ENCODE results near the gene RUNDC3A. TPM values are rescaled to one million over a fixed set of nuclear protein-coding genes. Genes with fewer than 3 reads are reported as not detected.

Gene RUNDC3A
- total and polyA plus RNA-seq, 2 of the 13 experiments (the other 11 are each of a cell fraction or from before 2014, with no cell fraction given): 0.25 TPM; not detected in 1

DNA sequence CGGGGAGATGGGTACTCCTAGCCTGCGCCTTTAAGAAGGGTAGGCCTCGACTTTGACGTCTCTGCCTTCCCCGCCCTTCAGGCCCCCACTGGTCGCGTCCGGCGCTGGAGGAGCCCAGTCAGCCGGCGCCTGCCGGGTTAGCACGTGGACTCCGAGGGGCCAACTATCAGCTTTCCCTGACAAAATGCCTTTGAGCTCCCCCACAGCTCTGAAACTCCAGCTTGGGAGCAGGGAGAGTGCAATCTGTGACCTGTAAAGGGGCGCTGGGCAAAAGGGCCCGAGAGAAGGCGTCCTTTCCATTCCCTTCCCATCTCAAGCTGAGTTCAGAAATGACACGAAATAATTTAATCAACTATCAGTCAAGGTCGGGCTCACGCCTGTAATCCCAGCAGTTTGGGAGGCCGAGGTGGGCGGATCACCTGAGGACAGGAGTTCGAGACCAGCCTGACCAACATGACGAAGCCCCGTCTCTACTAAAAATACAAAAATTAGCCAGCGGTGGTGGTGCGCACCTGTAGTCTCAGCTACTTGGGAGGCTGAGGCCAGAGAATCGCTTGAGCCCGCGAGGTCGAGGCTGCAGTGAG, 18.6 kb downstream of the RUNDC3A start (continued):
- no peak for TF ChIP-seq ZNF354B (CRISPR knock-in tag; IDR thresholded peaks at IDR 0.05)
- no peak; the same call in 1 of the 2 replicates for TF ChIP-seq ZNF777 (CRISPR knock-in tag; IDR thresholded peaks at IDR 0.05)
- TF ChIP-seq SP2 (CRISPR knock-in tag; IDR thresholded peaks at IDR 0.05): peak; percentile 57; the same call in 1 of the 2 replicates
- TF ChIP-seq ZNF644 (CRISPR knock-in tag; IDR thresholded peaks at IDR 0.05; ENCODE audit: low read depth): no peak
- TF ChIP-seq, protein P1, sequence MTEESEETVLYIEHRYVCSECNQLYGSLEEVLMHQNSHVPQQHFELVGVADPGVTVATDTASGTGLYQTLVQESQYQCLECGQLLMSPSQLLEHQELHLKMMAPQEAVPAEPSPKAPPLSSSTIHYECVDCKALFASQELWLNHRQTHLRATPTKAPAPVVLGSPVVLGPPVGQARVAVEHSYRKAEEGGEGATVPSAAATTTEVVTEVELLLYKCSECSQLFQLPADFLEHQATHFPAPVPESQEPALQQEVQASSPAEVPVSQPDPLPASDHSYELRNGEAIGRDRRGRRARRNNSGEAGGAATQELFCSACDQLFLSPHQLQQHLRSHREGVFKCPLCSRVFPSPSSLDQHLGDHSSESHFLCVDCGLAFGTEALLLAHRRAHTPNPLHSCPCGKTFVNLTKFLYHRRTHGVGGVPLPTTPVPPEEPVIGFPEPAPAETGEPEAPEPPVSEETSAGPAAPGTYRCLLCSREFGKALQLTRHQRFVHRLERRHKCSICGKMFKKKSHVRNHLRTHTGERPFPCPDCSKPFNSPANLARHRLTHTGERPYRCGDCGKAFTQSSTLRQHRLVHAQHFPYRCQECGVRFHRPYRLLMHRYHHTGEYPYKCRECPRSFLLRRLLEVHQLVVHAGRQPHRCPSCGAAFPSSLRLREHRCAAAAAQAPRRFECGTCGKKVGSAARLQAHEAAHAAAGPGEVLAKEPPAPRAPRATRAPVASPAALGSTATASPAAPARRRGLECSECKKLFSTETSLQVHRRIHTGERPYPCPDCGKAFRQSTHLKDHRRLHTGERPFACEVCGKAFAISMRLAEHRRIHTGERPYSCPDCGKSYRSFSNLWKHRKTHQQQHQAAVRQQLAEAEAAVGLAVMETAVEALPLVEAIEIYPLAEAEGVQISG (CRISPR knock-in tag; IDR thresholded peaks at IDR 0.05): no peak
- TF ChIP-seq, protein P2, sequence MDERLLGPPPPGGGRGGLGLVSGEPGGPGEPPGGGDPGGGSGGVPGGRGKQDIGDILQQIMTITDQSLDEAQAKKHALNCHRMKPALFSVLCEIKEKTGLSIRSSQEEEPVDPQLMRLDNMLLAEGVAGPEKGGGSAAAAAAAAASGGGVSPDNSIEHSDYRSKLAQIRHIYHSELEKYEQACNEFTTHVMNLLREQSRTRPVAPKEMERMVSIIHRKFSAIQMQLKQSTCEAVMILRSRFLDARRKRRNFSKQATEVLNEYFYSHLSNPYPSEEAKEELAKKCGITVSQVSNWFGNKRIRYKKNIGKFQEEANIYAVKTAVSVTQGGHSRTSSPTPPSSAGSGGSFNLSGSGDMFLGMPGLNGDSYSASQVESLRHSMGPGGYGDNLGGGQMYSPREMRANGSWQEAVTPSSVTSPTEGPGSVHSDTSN (CRISPR knock-in tag; IDR thresholded peaks at IDR 0.05): no peak
- TF ChIP-seq GFI1 (CRISPR knock-in tag; IDR thresholded peaks at IDR 0.05; ENCODE audit: borderline replicate concordance): 0 out of 2 replicates have a peak, but pooled peaks have one; percentile 36
- TF ChIP-seq SCMH1 (CRISPR knock-in tag; IDR thresholded peaks at IDR 0.05; ENCODE audit: borderline replicate concordance): no peak
- TF ChIP-seq ZNF841 (CRISPR knock-in tag; IDR thresholded peaks at IDR 0.05; ENCODE audit: borderline replicate concordance): no peak
- TF ChIP-seq, protein P3, sequence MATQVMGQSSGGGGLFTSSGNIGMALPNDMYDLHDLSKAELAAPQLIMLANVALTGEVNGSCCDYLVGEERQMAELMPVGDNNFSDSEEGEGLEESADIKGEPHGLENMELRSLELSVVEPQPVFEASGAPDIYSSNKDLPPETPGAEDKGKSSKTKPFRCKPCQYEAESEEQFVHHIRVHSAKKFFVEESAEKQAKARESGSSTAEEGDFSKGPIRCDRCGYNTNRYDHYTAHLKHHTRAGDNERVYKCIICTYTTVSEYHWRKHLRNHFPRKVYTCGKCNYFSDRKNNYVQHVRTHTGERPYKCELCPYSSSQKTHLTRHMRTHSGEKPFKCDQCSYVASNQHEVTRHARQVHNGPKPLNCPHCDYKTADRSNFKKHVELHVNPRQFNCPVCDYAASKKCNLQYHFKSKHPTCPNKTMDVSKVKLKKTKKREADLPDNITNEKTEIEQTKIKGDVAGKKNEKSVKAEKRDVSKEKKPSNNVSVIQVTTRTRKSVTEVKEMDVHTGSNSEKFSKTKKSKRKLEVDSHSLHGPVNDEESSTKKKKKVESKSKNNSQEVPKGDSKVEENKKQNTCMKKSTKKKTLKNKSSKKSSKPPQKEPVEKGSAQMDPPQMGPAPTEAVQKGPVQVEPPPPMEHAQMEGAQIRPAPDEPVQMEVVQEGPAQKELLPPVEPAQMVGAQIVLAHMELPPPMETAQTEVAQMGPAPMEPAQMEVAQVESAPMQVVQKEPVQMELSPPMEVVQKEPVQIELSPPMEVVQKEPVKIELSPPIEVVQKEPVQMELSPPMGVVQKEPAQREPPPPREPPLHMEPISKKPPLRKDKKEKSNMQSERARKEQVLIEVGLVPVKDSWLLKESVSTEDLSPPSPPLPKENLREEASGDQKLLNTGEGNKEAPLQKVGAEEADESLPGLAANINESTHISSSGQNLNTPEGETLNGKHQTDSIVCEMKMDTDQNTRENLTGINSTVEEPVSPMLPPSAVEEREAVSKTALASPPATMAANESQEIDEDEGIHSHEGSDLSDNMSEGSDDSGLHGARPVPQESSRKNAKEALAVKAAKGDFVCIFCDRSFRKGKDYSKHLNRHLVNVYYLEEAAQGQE (IDR thresholded peaks at IDR 0.05; ENCODE audit: borderline replicate concordance in 1 of 2, low read depth in 1 of 2, low read length in 2 of 2): 0 out of 4 replicates have a peak, but pooled peaks of 1 of the 2 experiments have one; percentile 37
- TF ChIP-seq, protein P4, sequence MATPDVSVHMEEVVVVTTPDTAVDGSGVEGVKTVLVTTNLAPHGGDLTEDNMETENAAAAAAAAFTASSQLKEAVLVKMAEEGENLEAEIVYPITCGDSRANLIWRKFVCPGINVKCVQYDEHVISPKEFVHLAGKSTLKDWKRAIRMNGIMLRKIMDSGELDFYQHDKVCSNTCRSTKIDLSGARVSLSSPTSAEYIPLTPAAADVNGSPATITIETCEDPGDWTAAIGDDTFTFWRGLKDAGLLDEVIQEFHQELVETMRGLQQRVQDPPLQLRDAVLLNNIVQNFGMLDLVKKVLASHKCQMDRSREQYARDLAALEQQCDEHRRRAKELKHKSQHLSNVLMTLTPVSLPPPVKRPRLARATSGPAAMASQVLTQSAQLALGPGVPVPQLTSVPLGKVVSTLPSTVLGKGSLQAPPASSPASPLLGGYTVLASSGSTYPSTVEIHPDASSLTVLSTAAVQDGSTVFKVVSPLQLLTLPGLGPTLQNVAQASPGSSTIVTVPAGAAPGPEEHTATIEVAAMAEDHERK (CRISPR knock-in tag; IDR thresholded peaks at IDR 0.05; ENCODE audit: low read depth): 0 out of 2 replicates have a peak, but pooled peaks have one; percentile 44
- TF ChIP-seq, protein P5, sequence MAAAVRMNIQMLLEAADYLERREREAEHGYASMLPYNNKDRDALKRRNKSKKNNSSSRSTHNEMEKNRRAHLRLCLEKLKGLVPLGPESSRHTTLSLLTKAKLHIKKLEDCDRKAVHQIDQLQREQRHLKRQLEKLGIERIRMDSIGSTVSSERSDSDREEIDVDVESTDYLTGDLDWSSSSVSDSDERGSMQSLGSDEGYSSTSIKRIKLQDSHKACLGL (CRISPR knock-in tag; IDR thresholded peaks at IDR 0.05): no peak
- TF ChIP-seq, protein P6, sequence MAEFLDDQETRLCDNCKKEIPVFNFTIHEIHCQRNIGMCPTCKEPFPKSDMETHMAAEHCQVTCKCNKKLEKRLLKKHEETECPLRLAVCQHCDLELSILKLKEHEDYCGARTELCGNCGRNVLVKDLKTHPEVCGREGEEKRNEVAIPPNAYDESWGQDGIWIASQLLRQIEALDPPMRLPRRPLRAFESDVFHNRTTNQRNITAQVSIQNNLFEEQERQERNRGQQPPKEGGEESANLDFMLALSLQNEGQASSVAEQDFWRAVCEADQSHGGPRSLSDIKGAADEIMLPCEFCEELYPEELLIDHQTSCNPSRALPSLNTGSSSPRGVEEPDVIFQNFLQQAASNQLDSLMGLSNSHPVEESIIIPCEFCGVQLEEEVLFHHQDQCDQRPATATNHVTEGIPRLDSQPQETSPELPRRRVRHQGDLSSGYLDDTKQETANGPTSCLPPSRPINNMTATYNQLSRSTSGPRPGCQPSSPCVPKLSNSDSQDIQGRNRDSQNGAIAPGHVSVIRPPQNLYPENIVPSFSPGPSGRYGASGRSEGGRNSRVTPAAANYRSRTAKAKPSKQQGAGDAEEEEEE (CRISPR knock-in tag; IDR thresholded peaks at IDR 0.05; ENCODE audit: borderline replicate concordance): no peak
- no peak for TF ChIP-seq ZNF703 (CRISPR knock-in tag; IDR thresholded peaks at IDR 0.05; ENCODE audit: borderline replicate concordance)
- peak; percentile 76 for TF ChIP-seq NFYC (CRISPR knock-in tag; IDR thresholded peaks at IDR 0.05)
- no peak for TF ChIP-seq ZSCAN30 (CRISPR knock-in tag; IDR thresholded peaks at IDR 0.05)
- TF ChIP-seq ZFP82 (CRISPR knock-in tag; IDR thresholded peaks at IDR 0.05; ENCODE audit: borderline replicate concordance): no peak
- TF ChIP-seq ESRRA (CRISPR knock-in tag; IDR thresholded peaks at IDR 0.05; ENCODE audit: low read depth): no peak
